Progenitor cell of endocrine pancreas (in vitro differentiated cells): ENCODE results near the gene ARF5. TPM values are rescaled to one million over a fixed set of nuclear protein-coding genes. Genes with fewer than 3 reads are reported as not detected.
"Not testable (repeated sequence)": the region's sequence is repeated elsewhere in the genome, so short reads cannot be mapped to it uniquely, and the experiment has no call there.

Source experiments
- DNase-seq: peaks from one replicate; pipeline ENCODE4 v3.0.0; 2021; ENCODE audit warnings: low spot score; ENCODE audit not compliant: unreplicated experiment
- H3K27ac Mint-ChIP-seq: 2 replicates; pipeline ENCODE4 v1.8.0; 2021; ENCODE audit warnings: mild to moderate bottlenecking, moderate library complexity, mixed read lengths
- H3K27me3 Mint-ChIP-seq: 2 replicates; pipeline ENCODE4 v1.8.0; 2021; ENCODE audit warnings: mixed read lengths
- H3K36me3 Mint-ChIP-seq: 2 replicates; pipeline ENCODE4 v1.8.0; 2022; ENCODE audit warnings: mixed read lengths; ENCODE audit not compliant: insufficient read depth
- H3K4me1 Mint-ChIP-seq: 2 replicates; pipeline ENCODE4 v1.8.0; 2021; ENCODE audit warnings: low read depth, mixed read lengths
- H3K4me3 Mint-ChIP-seq: 2 replicates; pipeline ENCODE4 v1.8.0; 2021; ENCODE audit warnings: low read depth, mild to moderate bottlenecking, moderate library complexity, mixed read lengths
- H3K9me3 Mint-ChIP-seq: 2 replicates; pipeline ENCODE4 v1.8.0; 2021; ENCODE audit warnings: low read depth, mixed read lengths
- long read RNA-seq: library from polyadenylated mRNA; unstranded; transcript quantifications from one replicate; pipeline ENCODE4 v2.0.0, GENCODE V29; 2020
- total RNA-seq: library from RNA; stranded (reverse); gene quantifications from 2 replicates; pipeline ENCODE4 v1.2.1, GENCODE V29; 2021
- TF ChIP-seq, protein P1 (sequence below): fragments of 200-600 bp; sonication (generic); IDR thresholded peaks from one replicate; pipeline ENCODE4 v1.5.0; 2021; ENCODE audit warnings: antibody characterized with exemption, mild to moderate bottlenecking; ENCODE audit not compliant: unreplicated experiment

ARF5 gene
- total RNA-seq, result 240 and 255 TPM in 2 replicates
- long read RNA-seq, transcript ARF5-201 (6 exons, 1,103 nt), result major isoform, 45 of 56 reads
- long read RNA-seq, transcript ARF5-204 (5 exons, 1,509 nt), result minor isoform, 7 of 56 reads
- long read RNA-seq, partial matches to known transcripts, result 1 of 56 reads
- long read RNA-seq, other reads (novel, unspliced or antisense), result 3 of 56 reads

GRCh38 chr7:127588019-127588696 is at the start of gene ARF5:
TSS of gene ARF5 (plus strand) at chr7:127588411. CDS start at chr7:127588499, 88 bp downstream.
- DNase-seq, result peak; percentile 90
- TF ChIP-seq, protein P1, sequence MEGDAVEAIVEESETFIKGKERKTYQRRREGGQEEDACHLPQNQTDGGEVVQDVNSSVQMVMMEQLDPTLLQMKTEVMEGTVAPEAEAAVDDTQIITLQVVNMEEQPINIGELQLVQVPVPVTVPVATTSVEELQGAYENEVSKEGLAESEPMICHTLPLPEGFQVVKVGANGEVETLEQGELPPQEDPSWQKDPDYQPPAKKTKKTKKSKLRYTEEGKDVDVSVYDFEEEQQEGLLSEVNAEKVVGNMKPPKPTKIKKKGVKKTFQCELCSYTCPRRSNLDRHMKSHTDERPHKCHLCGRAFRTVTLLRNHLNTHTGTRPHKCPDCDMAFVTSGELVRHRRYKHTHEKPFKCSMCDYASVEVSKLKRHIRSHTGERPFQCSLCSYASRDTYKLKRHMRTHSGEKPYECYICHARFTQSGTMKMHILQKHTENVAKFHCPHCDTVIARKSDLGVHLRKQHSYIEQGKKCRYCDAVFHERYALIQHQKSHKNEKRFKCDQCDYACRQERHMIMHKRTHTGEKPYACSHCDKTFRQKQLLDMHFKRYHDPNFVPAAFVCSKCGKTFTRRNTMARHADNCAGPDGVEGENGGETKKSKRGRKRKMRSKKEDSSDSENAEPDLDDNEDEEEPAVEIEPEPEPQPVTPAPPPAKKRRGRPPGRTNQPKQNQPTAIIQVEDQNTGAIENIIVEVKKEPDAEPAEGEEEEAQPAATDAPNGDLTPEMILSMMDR, result no peak
- Mint-ChIP-seq H3K27me3 (no peaks in the 10 kb centered on the region), H3K27ac (peak within 1 kb of the TSS; percentile 99), H3K4me3 (peak within 1 kb of the TSS; percentile 92), H3K9me3 (no peaks in the 10 kb centered on the region), H3K4me1 (peaks cover 20% of the 10 kb centered on the region), H3K36me3 (peaks cover 18% of the 10 kb centered on the region)

DNA sequence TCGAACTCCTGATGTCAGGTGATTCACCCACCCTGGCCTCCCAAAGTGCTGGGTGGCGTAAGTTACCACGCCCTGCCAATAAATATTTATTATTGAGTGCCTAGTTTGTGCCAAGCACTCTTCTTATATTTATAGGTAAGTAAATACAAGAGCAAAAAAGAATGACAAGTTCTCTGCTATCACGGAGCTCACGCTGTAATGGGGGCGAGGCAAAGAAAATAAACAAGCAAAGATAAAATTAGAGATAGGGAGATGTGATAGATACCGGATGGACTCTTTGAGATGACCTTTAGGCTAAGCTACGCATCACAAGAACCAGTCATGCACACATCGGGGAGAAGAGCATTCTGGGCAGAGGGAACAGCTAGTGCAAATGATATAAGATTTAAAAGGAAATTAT is 49.1 kb upstream of the ARF5 start:
- no peaks in the 10 kb centered on the region for H3K36me3 Mint-ChIP-seq
- peaks cover 35% of the 10 kb centered on the region for H3K27me3 Mint-ChIP-seq
- H3K27ac Mint-ChIP-seq, result no peak overlapping the region
- TF ChIP-seq, protein P1, result no peak
- peaks cover 3% of the 10 kb centered on the region for H3K9me3 Mint-ChIP-seq
- DNase-seq, result no peak
- H3K4me3 Mint-ChIP-seq, result no peak overlapping the region
- H3K4me1 Mint-ChIP-seq, result peaks cover 3% of the 10 kb centered on the region

DNA sequence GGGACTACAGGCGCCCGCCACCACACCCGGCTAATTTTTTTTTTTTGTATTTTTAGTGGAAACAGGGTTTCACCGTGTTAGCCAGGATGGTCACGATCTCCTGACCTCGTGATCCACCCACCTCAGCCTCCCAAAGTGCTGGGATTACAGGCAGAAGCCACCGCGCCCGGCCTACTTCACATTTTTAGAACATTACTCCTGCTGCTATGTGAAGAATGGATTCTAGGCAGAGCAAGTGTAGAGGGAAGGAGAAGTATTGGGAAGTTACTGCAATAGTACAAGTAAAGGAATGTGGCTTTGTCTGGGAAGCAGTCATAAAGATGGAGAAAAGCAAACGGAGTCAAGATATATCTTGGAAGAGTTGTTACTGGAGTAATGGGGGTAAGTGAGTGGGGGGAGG is 47.8 kb upstream of the ARF5 start:
- H3K4me3 Mint-ChIP-seq, H3K36me3 Mint-ChIP-seq, DNase-seq, H3K27ac Mint-ChIP-seq, H3K4me1 Mint-ChIP-seq, H3K9me3 Mint-ChIP-seq: not testable (repeated sequence)
- peaks cover 30% of the 10 kb centered on the region for H3K27me3 Mint-ChIP-seq

DNA sequence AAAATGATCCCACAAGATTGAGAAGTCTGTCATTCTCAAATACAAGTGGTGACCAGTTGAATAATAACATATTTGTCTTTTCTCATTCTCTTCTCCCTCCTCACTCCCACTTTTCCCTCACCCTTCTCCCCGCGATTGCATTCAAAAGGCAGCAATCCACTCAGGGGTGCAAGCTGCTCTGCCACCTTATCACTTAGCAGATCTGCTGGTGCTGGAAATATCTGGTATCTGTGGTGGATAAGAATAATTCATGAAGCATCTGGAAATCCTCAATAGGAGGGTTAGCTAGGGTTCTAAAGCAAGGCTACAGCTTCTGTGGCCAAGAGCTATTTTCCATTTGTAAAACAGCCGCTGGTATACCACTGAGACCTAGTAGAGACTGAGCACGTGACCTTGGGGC is 46.7 kb upstream of the ARF5 start:
- Mint-ChIP-seq H3K27me3 (peaks cover 19% of the 10 kb centered on the region), H3K4me1 (peaks cover under 1% of the 10 kb centered on the region)

GRCh38 chr7:127546313-127546712 is 41.9 kb upstream of the ARF5 start:
- Mint-ChIP-seq H3K27ac (no peak overlapping the region), H3K9me3 (peaks cover 17% of the 10 kb centered on the region), H3K4me3 (no peak overlapping the region), H3K27me3 (no peaks in the 10 kb centered on the region), H3K4me1 (no peaks in the 10 kb centered on the region), H3K36me3 (peaks cover 4% of the 10 kb centered on the region)
- DNase-seq, result no peak
- TF ChIP-seq, protein P1, result no peak

More for the DNA sequence above, 46.7 kb upstream of the ARF5 start:
- Mint-ChIP-seq H3K9me3 (peaks cover 10% of the 10 kb centered on the region), H3K27ac (no peak overlapping the region), H3K4me3 (no peak overlapping the region), H3K36me3 (peaks cover 2% of the 10 kb centered on the region)
- TF ChIP-seq, protein P1, result no peak
- no peak for DNase-seq

GRCh38 chr7:127550247-127550646 is 38.0 kb upstream of the ARF5 start:
- peaks cover 15% of the 10 kb centered on the region for H3K9me3 Mint-ChIP-seq
- no peak overlapping the region for H3K27ac Mint-ChIP-seq
- H3K36me3 Mint-ChIP-seq, result peaks cover 4% of the 10 kb centered on the region
- no peak overlapping the region for H3K4me3 Mint-ChIP-seq
- H3K27me3 Mint-ChIP-seq, result no peaks in the 10 kb centered on the region
- no peak for DNase-seq
- TF ChIP-seq, protein P1, result peak; percentile 25
- no peaks in the 10 kb centered on the region for H3K4me1 Mint-ChIP-seq
